Testis (tissue), 5 donors: ENCODE measurements around the gene IL22RA1. TPM values are rescaled to one million over a fixed set of nuclear protein-coding genes. Genes with fewer than 3 reads are reported as not detected.

Source experiments
- DNase-seq: peaks from one replicate; pipeline ENCODE4 v3.0.0-alpha.2; 2019
- H3K27ac ChIP-seq, 2 donors: fragments of 200-600 bp; sonication (generic); one replicate each; pipeline ENCODE4 v1.5.1; 2019
- H3K27me3 ChIP-seq: fragments of 200-600 bp; sonication (generic); one replicate; pipeline ENCODE4 v1.5.1; 2019
- H3K36me3 ChIP-seq: fragments of 200-600 bp; sonication (generic); one replicate; pipeline ENCODE4 v1.5.1; 2017; ENCODE audit warnings: low read depth; ENCODE audit errors: missing control alignments
- H3K4me1 ChIP-seq: fragments of 200-600 bp; sonication (generic); one replicate; pipeline ENCODE4 v1.5.1; 2019
- H3K4me3 ChIP-seq, 2 donors: fragments of 200-600 bp; sonication (generic); one replicate each; pipeline ENCODE4 v1.5.1; 2017 to 2019
- H3K9me3 ChIP-seq: fragments of 200-600 bp; sonication (generic); one replicate; pipeline ENCODE4 v1.5.1; 2017
- CTCF ChIP-seq, 3 experiments: fragments of 450-650 bp in 2 of 3; fragments of 200-600 bp in 1 of 3; sonication (generic) in 1 of 3; IDR thresholded peaks; one replicate each; pipeline ENCODE4 v1.5.1; 2016 to 2019; ENCODE audit warnings: antibody characterized with exemption in 3 of 3, mild to moderate bottlenecking in 2 of 3, moderate library complexity in 1 of 3
- POLR2A ChIP-seq: fragments of 450-650 bp; IDR thresholded peaks from one replicate; pipeline ENCODE4 v1.6.1; 2017; ENCODE audit warnings: antibody characterized with exemption, mild to moderate bottlenecking, moderate library complexity
- WGBS, 2 donors: methylation state at CpG; one replicate each; pipeline ENCODE4 v1.1.5; 2018; 5-methylcytosine and 5-hydroxymethylcytosine counted together
- intact Hi-C: fragments of 100-400 bp; cut with DNase I; formaldehyde crosslinking; loops from one replicate; pipeline ENCODE4 v1.15.1; 2023; ENCODE audit warnings: low total_unique reads
- long read RNA-seq, 2 donors: transcript quantifications; one replicate each; lab custom pipeline, GENCODE V29; 2026
- polyA plus RNA-seq: library from polyadenylated mRNA; stranded (reverse); fragments of 350-450 nt; fragmentation: Illumina TruSeq; extraction: RNeasy Lipid Tissue Mini Kit (QIAGEN cat#74804); gene quantifications from one replicate; pipeline ENCODE4 v1.2.3, GENCODE V29; 2014; ENCODE audit warnings: low read depth, low replicate concordance; ENCODE audit not compliant: insufficient read depth
- total RNA-seq, 2 donors: library from RNA; depleted of rRNA; stranded (reverse); fragments of >200 nt; gene quantifications; one replicate each; pipeline ENCODE4 v1.2.3, GENCODE V29; 2016

Gene IL22RA1, protein sequence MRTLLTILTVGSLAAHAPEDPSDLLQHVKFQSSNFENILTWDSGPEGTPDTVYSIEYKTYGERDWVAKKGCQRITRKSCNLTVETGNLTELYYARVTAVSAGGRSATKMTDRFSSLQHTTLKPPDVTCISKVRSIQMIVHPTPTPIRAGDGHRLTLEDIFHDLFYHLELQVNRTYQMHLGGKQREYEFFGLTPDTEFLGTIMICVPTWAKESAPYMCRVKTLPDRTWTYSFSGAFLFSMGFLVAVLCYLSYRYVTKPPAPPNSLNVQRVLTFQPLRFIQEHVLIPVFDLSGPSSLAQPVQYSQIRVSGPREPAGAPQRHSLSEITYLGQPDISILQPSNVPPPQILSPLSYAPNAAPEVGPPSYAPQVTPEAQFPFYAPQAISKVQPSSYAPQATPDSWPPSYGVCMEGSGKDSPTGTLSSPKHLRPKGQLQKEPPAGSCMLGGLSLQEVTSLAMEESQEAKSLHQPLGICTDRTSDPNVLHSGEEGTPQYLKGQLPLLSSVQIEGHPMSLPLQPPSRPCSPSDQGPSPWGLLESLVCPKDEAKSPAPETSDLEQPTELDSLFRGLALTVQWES
- total RNA-seq (under 1 TPM; 0.31 to 0.93 TPM), polyA plus RNA-seq (0.95 TPM)
- long read RNA-seq, donor 1, partial matches to known transcripts = 0 of 1 reads
- long read RNA-seq, donor 1, other reads (novel, unspliced or antisense) = 0 of 1 reads
- long read RNA-seq, donor 2 = 0 reads

- H3K4me3 ChIP-seq = peak within 1 kb of the TSS in 1 of 2 donors; percentile 44
- no peaks in the 10 kb centered on the region for H3K36me3 ChIP-seq
- H3K27ac ChIP-seq = no peak within 1 kb of the TSS
- intact Hi-C loops = no loop called here
- no peaks in the 10 kb centered on the region for H3K27me3 ChIP-seq
- H3K4me1 ChIP-seq = peaks cover 4% of the 10 kb centered on the region
- WGBS, 2 donors = 38 to 41% methylated on average over 12 to 22 of the region's 22 CpGs
- peak; percentile 59 for DNase-seq
- no peak for TF ChIP-seq CTCF (IDR thresholded peaks at IDR 0.05)
- TF ChIP-seq POLR2A = no peak
- H3K9me3 ChIP-seq = no peaks in the 10 kb centered on the region
Measured at GRCh38 chr1:24142546-24143534, at the start of gene IL22RA1. Gene IL22RA1, minus strand, starts transcription at chr1:24143140. Its CDS starts 58 bp downstream, at chr1:24143082.

- H3K27ac ChIP-seq = no peak overlapping the region
- no peaks in the 10 kb centered on the region for H3K4me1 ChIP-seq
- H3K27me3 ChIP-seq = no peaks in the 10 kb centered on the region
- WGBS, 2 donors = 81 to 84% methylated on average over 5 of the region's 5 CpGs
- H3K4me3 ChIP-seq = no peak overlapping the region
- TF ChIP-seq POLR2A (no peak), CTCF (IDR thresholded peaks at IDR 0.05) (no peak)
- no peaks in the 10 kb centered on the region for H3K36me3 ChIP-seq
- H3K9me3 ChIP-seq = no peaks in the 10 kb centered on the region
- intact Hi-C loops = no loop called here
- no peak for DNase-seq
Measured at GRCh38 chr1:24191860-24192259, 48.9 kb upstream of the IL22RA1 start.

GRCh38 chr1:24190983-24191461, 48.1 kb upstream of the IL22RA1 start:
- H3K27ac ChIP-seq = no peak overlapping the region
- 47 to 66% methylated on average over 3 of the region's 3 CpGs for WGBS, 2 donors
- H3K27me3 ChIP-seq = no peaks in the 10 kb centered on the region
- no peak for DNase-seq
- H3K36me3 ChIP-seq = no peaks in the 10 kb centered on the region
- no peaks in the 10 kb centered on the region for H3K4me1 ChIP-seq
- no peaks in the 10 kb centered on the region for H3K9me3 ChIP-seq
- H3K4me3 ChIP-seq = no peak overlapping the region
- intact Hi-C loops = no loop called here
- TF ChIP-seq POLR2A (no peak), CTCF (IDR thresholded peaks at IDR 0.05) (no peak)

DNA sequence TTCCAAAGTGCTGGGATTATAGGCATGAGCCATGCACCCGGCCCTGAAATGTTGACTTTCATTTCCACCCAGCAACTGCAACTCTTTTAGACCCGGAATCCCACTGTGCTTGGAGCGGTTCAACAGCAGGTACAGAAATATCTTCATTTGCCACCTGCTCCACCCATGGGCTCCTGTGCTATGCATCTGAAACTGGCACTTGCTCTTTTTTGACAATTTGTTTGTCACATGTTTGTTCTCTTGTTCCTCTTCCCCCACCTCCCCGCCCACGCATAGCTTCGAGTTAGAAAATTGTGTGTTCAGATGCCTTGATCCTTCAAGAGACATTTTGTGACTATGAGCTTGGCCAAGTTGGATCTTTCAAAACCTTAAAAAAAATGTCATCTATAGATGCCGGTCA, 46.6 kb upstream of the IL22RA1 start:
- no peaks in the 10 kb centered on the region for H3K9me3 ChIP-seq
- H3K27me3 ChIP-seq = no peaks in the 10 kb centered on the region
- no peak overlapping the region for H3K4me3 ChIP-seq
- no peak for TF ChIP-seq POLR2A
- no peak for TF ChIP-seq CTCF (IDR thresholded peaks at IDR 0.05)
- no peak overlapping the region for H3K27ac ChIP-seq
- no peak for DNase-seq
- H3K36me3 ChIP-seq = no peaks in the 10 kb centered on the region
- no peaks in the 10 kb centered on the region for H3K4me1 ChIP-seq
- intact Hi-C loops = no loop called here
- 70 to 82% methylated on average over 7 of the region's 7 CpGs for WGBS, 2 donors
